GM10847 (cell line): Measurements from ENCODE around the gene OR2W1.

ENCODE experiments used
- POLR2A ChIP-seq: IDR thresholded peaks from 2 replicates; pipeline ENCODE4 v1.6.1; 2011; ENCODE audit not compliant: insufficient read length; ENCODE audit errors: extremely low read depth

The OR2W1 gene, protein sequence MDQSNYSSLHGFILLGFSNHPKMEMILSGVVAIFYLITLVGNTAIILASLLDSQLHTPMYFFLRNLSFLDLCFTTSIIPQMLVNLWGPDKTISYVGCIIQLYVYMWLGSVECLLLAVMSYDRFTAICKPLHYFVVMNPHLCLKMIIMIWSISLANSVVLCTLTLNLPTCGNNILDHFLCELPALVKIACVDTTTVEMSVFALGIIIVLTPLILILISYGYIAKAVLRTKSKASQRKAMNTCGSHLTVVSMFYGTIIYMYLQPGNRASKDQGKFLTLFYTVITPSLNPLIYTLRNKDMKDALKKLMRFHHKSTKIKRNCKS

DNA sequence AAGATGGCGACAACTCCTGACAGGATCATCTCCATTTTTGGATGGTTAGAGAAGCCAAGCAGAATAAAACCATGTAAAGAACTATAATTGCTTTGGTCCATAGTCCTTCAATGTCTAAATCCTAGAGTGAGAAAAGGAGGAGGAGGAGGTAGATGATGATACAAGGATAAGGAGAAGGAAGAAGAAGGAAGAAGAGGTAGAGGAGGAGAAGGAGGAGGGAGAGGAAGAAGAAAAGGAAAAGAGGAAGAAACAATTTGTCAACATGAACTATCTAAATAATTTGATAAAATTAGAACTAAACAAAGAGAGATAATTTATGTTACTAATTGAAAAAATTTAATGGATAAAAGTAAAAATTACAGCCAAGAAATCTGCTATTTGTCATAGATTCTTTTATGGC lies at the start of gene OR2W1:
TSS of gene OR2W1 (minus strand) at position 101 of the 400 bp plus-strand sequence. CDS start at position 101, 0 bp downstream.
- TF ChIP-seq POLR2A, result no peak

DNA sequence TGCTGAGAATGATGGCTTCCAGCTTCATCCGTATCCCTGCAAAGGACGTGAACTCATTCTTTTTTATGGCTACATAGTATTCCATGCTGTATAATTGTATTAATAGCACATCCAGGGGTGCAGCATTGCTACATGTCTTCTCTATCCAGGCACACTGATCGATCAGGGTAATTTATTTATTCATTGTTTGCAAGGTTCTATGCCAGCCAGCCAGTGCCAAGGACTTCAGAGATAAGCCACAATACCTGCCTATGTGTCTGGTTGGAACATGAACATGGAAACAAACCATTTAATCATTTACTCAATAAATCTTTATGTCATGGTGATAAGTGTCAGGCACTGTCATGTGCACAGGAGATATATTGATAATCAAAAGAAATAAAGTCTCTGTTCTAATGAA lies 48.0 kb upstream of the OR2W1 start:
- TF ChIP-seq POLR2A, result no peak

DNA sequence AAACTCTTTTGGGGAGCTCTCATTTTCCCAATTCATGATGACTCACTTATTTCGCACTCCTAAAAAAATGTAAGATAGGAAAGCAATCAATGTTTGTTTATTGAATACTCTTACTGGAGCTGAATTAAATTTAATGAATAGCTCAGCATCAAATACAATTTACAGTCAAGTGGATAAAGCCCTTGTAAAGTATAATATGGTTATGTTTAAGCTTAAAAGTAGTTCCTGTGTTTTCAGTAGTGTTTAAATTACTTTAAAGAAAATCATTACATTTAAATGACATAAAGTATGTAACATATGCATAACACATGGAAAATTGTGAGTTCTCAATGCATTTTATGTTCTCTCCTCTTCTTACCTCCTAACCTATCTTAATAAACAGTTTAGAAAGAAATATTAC lies 42.2 kb upstream of the OR2W1 start, which contains the start of gene OR2B3:
TSS of gene OR2B3 (minus strand) at position 101 of the 400 bp plus-strand sequence. CDS start at position 36, 65 bp downstream.
- TF ChIP-seq POLR2A, result no peak

DNA sequence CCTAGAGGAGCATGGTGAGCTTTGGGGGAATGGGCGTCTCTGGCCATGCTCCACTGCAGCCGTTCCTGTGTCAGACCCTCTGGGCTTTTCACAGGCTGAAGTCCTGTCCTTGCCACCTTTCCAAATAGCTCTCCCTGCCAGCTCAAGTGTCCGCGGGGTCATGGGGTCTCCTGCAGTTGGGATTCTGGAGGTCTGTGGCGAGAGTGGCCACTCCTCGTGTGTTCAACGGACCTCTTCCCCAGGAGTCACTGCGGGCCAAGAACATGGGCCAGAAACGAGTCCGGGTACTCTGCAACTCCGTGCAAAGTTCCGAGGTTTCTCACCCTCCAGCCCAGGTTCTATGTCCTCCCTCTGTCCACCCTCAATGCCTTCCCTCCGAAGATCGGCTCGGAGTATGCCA lies 37.5 kb upstream of the OR2W1 start:
- no peak for TF ChIP-seq POLR2A

DNA sequence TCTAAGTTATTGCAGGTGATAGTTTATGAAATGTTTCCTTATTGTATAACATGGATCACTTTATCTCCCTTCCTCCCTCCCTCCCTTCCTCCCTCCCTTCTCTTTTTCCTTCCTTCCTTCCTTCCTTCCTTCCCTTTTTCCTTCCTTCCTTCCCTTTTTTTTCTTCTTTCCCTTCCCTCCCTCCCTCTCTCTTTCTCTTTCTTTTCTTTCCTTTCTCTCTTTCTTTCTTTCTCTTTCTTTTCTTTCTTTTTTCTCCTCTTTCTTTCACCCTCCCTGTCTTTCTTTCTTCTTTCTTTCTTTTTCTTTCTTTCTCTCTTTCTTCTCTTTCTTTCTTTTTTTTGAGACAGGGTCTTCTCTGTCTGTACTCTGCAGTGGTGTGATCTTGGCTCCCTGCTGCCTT lies 36.3 kb upstream of the OR2W1 start:
- TF ChIP-seq POLR2A, result no peak

DNA sequence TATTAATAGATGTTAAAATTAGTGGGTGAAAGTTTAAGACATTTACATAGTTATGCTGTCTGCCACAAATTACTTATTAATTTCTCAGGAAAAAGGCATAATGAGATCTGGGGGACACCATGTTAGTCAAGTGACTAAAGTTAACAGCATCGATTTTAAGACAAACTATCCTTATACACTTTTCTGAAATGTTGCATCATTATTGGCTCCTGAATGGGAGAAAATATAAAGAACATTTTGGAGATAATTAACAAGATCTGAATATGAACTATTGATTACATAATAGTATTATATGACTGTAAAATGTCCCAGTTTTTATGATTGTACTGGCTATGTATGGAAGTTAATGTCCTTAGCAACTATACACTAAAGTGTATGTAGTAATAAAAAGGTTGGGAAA lies 34.2 kb upstream of the OR2W1 start:
- TF ChIP-seq POLR2A, result no peak

DNA sequence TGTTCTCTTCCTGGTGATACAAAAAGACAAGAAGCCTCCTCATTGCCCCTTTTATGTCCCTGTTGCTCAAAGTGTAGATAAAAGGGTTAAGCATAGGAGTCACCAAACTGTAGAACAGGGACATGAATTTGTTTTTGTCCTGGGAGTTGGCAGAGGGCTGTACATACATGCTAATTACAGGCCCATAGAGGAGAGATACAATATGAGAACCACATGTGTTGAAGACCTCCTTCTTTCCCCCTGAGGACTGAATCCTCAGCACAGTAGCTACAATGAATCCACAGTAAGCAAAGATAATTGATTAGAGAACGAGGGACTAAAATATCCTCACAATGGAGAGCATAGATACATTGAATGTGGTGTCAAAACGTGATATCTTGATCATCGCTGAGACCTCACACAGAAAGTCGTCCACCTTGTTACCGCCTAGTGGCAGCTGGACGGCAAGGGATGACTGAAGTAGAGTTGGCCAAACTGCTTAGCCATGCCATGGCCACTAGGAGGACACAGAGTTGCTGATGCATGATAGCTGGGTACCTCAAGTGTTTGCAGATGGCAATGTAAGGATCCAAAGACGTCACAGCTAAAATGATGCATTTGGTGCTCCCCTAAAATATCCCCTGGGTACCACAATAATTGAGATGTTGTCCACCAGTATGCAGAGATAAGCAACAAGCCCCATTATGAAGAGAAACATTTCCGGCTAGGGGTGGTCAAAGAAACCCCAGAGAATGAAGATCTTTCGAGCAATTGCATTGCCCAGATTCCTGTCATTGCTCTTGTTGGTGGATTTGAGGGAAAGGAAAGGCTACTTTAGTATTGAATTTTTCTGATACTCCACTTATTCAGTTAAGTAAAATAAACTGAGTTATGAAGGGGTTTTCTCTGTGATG lies 27.1 kb upstream of the OR2W1 start:
- TF ChIP-seq POLR2A, result no peak

DNA sequence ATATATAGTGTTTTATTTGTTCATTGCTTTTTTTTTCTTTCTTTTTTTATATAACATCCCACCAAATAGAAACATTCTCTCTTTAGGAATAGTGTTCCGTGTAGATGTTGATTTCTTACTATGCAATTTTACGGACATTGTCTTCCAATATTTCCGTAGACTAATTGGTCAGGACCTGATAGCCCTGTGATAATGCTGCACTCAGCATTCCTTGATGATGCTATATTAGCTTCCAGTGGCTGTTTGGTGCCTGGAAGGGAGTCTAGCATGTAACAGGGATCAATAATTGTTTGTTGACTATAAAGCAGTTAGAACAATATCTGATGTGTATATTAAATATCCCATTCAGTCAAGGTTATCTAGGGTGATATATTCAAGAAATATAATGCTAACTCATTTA lies 6.7 kb upstream of the OR2W1 start:
- TF ChIP-seq POLR2A, result no peak

DNA sequence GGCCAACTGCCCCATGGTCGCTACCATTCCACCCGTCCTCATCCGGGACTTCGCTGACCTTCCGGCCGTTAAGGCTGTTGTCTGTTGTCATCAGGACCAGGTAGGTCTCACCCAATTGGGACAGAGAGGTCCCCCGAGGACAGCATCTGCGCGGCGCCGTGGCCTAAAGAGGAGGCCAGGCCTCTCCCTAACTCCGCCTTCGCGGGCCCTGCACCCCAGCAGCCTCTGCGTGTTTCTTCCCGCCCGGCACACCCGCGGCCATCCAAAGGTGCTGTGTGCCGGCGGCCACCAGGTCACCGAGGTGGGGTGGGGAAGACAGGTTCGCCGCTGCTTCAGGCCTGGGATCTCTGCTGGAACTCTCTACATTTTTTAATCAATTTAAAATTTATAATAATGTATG lies 9.0 kb downstream of the OR2W1 start:
- TF ChIP-seq POLR2A, result no peak

DNA sequence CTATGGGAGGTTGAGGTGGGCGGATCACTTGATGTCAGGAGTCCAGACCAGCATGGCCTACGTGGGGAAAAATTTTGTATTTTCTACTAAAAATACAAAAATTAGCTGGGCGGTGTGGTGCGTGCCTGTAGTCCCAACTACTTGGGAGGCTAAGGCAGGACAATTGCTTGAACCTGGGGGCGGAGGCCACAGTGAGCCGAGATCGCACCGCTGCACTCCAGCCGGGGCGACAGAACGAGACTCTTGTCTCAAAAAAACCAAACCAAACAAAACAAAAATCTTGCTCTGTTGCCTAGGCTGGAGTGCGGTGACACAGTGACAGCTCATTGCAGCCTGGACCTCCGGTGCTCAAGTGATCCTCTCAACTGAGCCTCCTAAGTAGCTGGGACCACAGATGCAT lies 16.2 kb downstream of the OR2W1 start:
- no peak for TF ChIP-seq POLR2A

DNA sequence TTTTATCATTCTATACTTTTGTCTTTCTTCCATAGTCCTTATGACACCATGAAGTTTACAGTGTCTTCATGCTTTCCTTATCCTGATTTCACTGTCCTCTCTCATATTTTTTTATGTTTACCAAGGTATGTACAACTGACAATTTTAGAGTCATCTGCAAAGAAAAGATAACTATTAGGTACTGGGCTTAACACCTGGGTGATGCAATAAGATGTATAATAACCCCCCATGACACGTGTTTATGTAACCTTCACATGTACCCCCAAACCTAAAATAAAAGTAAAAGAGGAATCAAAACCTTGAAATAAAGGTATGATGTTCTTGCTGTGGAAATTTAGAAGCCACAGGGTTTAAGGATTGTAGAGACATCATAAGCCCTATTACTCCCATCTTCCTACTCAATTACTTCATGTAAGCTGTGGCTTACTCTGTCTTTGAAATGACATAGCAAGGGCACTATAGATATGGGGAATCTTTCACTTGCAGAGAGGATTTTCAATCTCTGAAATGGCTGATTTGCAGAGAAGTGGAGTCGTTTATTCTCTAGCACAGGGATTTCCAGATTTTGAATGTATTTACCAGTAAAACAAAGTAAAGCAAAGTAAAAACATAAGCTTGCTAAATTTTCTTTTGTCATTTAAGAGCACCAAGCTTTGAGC lies 18.9 kb downstream of the OR2W1 start:
- no peak for TF ChIP-seq POLR2A

DNA sequence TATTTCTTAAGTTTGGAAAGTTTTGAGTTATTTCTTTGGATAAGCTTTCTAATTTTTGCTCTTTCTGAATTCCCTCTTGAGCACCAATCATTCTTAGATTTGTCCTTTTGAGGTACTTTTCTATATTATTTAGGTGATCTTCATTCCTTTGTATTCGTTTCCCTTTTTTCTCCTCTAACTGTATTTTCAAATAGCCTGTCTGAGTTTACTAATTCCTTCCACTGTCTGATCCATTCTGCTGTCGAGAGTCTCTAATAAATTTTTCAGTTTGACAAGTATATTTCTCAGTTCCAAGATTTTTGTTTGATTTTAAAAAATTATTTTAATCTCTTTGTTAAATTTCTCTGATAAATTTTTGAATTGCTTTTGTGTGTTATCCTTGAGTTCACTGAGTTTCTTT lies 23.5 kb downstream of the OR2W1 start:
- no peak for TF ChIP-seq POLR2A

DNA sequence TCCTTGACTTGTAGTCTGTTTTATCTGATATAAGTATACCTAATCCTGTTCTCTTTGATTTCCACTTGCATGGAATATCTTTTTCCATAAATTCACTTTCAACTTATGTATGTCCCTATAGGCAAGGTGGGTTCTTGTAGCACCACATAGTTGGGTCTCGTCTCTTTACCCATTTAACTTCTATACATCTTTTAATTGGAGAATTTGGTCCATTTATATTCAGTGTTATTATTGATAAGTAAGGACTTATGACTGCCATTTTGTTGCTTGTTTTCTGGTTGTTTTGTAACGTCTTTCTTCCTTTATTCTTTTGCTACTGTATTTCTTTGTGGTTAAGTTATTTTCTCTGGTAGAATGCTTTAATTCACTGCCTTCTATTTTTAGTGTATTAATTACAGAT lies 25.3 kb downstream of the OR2W1 start:
- TF ChIP-seq POLR2A, result no peak

DNA sequence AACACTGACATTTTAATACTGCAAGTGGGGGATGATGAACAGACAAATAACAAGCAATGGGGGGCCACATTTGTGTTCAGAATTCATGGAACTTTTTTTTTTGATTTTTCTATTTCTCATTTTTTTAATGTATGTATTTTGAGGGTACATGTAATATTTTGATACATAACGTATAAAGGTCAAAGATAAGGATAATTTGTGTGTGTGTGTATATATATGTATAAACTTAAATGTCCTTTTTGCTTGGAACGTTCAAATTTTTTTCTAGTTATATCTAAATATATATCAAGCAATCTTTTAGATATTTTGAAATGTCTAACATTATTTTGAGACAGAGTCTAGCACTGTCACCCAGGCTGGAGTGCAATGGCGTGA lies 27.6 kb downstream of the OR2W1 start:
- no peak for TF ChIP-seq POLR2A

DNA sequence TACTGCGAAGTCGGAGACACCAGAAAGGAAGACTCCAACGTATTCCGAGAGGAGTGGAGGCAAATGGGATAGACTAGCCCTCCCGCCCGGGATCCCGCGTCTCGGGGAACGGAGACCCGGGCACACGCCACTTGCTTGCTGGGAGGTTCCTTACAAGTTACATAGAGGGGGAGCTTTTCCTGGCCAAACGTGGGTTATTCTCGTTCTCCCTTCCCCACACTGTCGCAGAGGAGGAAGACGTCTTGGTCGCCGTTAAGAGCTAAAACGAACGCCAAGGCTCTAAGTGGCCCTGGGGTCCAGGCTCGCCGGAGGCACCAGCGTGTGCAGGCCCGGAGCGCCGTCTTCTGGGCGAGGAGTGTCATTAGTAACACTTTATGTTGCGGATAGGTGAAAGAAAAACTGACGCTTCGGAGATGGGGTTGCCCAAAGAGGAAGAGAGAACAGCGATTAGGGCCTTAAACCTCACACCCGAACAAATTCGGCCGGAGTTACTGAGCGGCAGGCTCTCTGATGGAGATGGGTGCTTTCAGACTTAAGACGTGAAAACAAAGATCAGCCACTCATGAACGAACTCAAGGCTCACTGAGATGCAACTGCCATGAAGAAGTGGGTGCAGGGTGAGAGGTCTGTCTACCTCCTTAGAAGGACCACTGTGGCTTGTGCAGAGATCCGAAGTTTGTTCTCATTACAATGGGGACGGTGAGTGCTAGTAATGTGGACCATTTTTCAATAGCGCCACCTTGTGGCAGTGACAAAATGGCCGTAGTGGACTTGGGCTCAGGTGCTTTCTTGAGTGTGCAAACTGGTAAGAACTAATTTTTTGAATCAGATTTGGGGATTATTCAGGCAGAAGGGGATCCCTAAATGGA lies 28.2 kb downstream of the OR2W1 start:
- no peak for TF ChIP-seq POLR2A
